Stomach (tissue), 9 donors: ENCODE data around the gene DOK6. TPM values are rescaled to one million over a fixed set of nuclear protein-coding genes. Genes with fewer than 3 reads are reported as not detected.
"Not testable (repeated sequence)": the region's sequence is repeated elsewhere in the genome, so short reads cannot be mapped to it uniquely, and the experiment has no call there.

Source experiments
- DNase-seq, 2 donors: peaks; one replicate each; pipeline versions ENCODE4 v3.0.0 to v3.0.0-alpha.2; 2013 to 2019
- H3K27ac ChIP-seq, 5 donors: fragments of 200-600 bp in 4 of 5; sonication (generic) in 4 of 5; one replicate each; pipeline ENCODE4 v1.5.1; 2013 to 2019; ENCODE audit warnings: mild to moderate bottlenecking in 1 of 5, moderate library complexity in 1 of 5
- H3K27me3 ChIP-seq, 3 donors: fragments of 200-600 bp; sonication (generic); one replicate each; pipeline ENCODE4 v1.5.1; 2017 to 2019; ENCODE audit warnings: mixed run types in 1 of 3
- H3K36me3 ChIP-seq, 4 donors: fragments of 200-600 bp; sonication (generic); 1 replicate in 3 of 4; 2 replicates in 1 of 4; pipeline ENCODE4 v1.5.1; 2016 to 2019
- H3K4me1 ChIP-seq, 4 donors: fragments of 200-600 bp; sonication (generic); one replicate each; pipeline ENCODE4 v1.5.1; 2016 to 2019
- H3K4me3 ChIP-seq, 4 donors: fragments of 200-600 bp; sonication (generic) in 3 of 4; one replicate each; pipeline ENCODE4 v1.5.1; 2016 to 2019; ENCODE audit warnings: mild to moderate bottlenecking in 1 of 4
- H3K9me3 ChIP-seq, 4 donors: fragments of 200-600 bp; sonication (generic); one replicate each; pipeline ENCODE4 v1.5.1; 2016 to 2019
- EP300 ChIP-seq: sonication (generic); formaldehyde crosslinking; IDR thresholded peaks from one replicate; pipeline ENCODE4 v1.6.1; 2017; ENCODE audit warnings: antibody characterized with exemption
- POLR2A ChIP-seq, 4 donors: fragments of 450-650 bp; IDR thresholded peaks; one replicate each; pipeline ENCODE4 v1.6.1; 2016; ENCODE audit warnings: antibody characterized with exemption in 4 of 4, control low read depth in 2 of 4, mild to moderate bottlenecking in 1 of 4, moderate library complexity in 1 of 4
- POLR2AphosphoS5 ChIP-seq, 3 donors: sonication (generic); formaldehyde crosslinking; IDR thresholded peaks; one replicate each; pipeline ENCODE4 v1.6.1; 2016; ENCODE audit warnings: antibody characterized with exemption in 3 of 3
- WGBS, 5 donors: extraction: QIAGEN DNeasy Blood & Tissue Kit in 3 of 5; methylation state at CpG; one replicate each; pipeline versions ENCODE4 v1.1.5 to v1.1.7; 2013 to 2018; 5-methylcytosine and 5-hydroxymethylcytosine counted together
- intact Hi-C: fragments of 100-400 bp; cut with DNase I; formaldehyde crosslinking; loops from one replicate; pipeline ENCODE4 v1.15.1; 2023; ENCODE audit warnings: low total_unique reads
- polyA plus RNA-seq, 3 donors: library from polyadenylated mRNA; stranded (reverse); fragments of 200-250 nt; gene quantifications; one replicate each; pipeline ENCODE4 v1.2.3, GENCODE V29; 2013
- total RNA-seq, 5 donors: library from RNA; depleted of rRNA; stranded (reverse); fragments of >200 nt; gene quantifications; one replicate each; pipeline versions ENCODE4 v1.1.0 to v1.2.3, GENCODE V29; 2014 to 2016
- TF ChIP-seq, protein P1 (sequence below), 7 experiments: fragments of 450-650 bp in 4 of 7; fragments of 200-600 bp in 3 of 7; sonication (generic) in 3 of 7; IDR thresholded peaks; one replicate each; pipeline ENCODE4 v1.5.1; 2016 to 2019; ENCODE audit warnings: antibody characterized with exemption in 7 of 7, control low read depth in 2 of 7, mild to moderate bottlenecking in 1 of 7
- donor health status: healthy with polysubstance abuse.
- donor health status: Bipolar disorder and iron deficiency.
- donor health status: healthy.

Gene DOK6
- total and polyA plus RNA-seq, 8 donors: 0.18 to 10.1 (median 1.7) TPM; not detected in 1

DNA sequence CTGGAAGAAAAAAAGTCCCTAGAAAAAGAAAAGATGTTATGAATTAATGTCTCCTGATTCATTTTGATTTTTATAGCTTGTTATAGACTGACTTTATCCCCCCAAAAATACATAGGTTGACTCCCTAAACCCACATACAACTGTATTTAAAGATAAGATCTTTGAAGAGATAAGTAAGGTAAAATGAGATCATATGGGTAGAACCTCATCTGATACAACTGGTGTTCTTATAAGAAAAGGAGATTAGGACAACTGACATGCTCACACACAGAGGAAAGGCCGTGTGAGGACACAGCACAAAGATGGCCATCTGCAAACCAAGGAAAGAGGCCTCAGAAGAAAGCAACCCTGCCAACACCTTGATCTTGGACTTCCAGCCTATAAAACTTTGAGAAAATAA is 429.5 kb downstream of the DOK6 start:
- H3K4me3 ChIP-seq: no peak overlapping the region

DNA sequence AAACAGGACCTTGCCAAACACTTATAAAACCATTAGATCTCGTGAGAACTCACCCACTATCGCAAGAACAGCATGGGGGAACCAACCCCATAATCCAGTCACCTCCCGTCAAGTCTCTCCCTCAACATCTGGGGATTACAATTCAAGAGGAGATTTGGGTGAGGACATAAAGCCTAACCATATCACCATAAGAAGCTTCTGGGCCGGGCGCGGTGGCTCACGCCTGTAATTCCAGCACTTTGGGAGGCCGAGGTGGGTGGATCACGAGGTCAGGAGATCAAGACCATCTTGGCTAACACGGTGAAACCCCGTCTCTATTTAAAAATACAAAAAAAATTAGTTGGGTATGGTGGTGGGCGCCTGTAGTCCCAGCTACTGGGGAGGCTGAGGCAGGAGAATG is 434.3 kb downstream of the DOK6 start:
- H3K27ac ChIP-seq, H3K4me3 ChIP-seq, H3K4me1 ChIP-seq, H3K27me3 ChIP-seq, DNase-seq, intact Hi-C loops, H3K36me3 ChIP-seq, H3K9me3 ChIP-seq: not testable (repeated sequence)
- 89 to 95% (median 92%) methylated on average over 12 of the region's 12 CpGs for WGBS, 5 donors

More for the DNA sequence above, 429.5 kb downstream of the DOK6 start:
- DNase-seq: no peak
- H3K9me3 ChIP-seq: no peaks in the 10 kb centered on the region
- H3K36me3 ChIP-seq: no peaks in the 10 kb centered on the region
- 76 to 94% (median 83%) methylated on average over 1 of the region's 1 CpG for WGBS, 5 donors
- no peaks in the 10 kb centered on the region for H3K4me1 ChIP-seq
- no peak overlapping the region for H3K27ac ChIP-seq
- TF ChIP-seq POLR2AphosphoS5 (IDR thresholded peaks at IDR 0.05): no peak
- no peak for TF ChIP-seq EP300
- no peak for TF ChIP-seq POLR2A (IDR thresholded peaks at IDR 0.05)
- TF ChIP-seq, protein P1, sequence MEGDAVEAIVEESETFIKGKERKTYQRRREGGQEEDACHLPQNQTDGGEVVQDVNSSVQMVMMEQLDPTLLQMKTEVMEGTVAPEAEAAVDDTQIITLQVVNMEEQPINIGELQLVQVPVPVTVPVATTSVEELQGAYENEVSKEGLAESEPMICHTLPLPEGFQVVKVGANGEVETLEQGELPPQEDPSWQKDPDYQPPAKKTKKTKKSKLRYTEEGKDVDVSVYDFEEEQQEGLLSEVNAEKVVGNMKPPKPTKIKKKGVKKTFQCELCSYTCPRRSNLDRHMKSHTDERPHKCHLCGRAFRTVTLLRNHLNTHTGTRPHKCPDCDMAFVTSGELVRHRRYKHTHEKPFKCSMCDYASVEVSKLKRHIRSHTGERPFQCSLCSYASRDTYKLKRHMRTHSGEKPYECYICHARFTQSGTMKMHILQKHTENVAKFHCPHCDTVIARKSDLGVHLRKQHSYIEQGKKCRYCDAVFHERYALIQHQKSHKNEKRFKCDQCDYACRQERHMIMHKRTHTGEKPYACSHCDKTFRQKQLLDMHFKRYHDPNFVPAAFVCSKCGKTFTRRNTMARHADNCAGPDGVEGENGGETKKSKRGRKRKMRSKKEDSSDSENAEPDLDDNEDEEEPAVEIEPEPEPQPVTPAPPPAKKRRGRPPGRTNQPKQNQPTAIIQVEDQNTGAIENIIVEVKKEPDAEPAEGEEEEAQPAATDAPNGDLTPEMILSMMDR (IDR thresholded peaks at IDR 0.05): no peak
- no peaks in the 10 kb centered on the region for H3K27me3 ChIP-seq
- intact Hi-C loops: no loop called here

DNA sequence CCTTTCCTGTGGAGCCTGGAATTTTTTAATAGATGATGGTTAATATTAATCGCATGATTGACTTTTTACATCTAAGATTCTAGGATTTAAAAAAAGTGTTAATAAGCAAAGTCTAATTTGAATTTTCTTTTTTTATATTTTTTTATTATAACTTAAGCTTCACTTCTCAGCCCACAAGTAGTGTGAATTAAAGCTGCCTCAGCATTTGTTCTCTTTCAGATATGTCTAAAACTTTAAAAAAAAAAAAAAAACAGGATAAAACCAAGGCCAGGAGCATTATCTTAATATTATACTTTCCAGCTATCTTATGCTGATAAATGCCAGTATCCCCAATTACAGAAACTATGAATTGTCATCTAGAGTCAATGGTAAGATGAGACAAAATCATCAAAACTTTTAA is 437.3 kb downstream of the DOK6 start:
- 95 to 98% (median 97%) methylated on average over 1 of the region's 1 CpG for WGBS, 5 donors
- intact Hi-C loops: no loop called here
- Histone ChIP-seq H3K36me3 (no peaks in the 10 kb centered on the region), H3K27ac (no peak overlapping the region), H3K9me3 (no peaks in the 10 kb centered on the region), H3K4me1 (no peaks in the 10 kb centered on the region), H3K4me3 (no peak overlapping the region), H3K27me3 (no peaks in the 10 kb centered on the region)
- TF ChIP-seq EP300: no peak
- no peak for TF ChIP-seq POLR2A (IDR thresholded peaks at IDR 0.05)
- TF ChIP-seq, protein P1 (IDR thresholded peaks at IDR 0.05): no peak
- no peak for TF ChIP-seq POLR2AphosphoS5 (IDR thresholded peaks at IDR 0.05)
- no peak for DNase-seq

DNA sequence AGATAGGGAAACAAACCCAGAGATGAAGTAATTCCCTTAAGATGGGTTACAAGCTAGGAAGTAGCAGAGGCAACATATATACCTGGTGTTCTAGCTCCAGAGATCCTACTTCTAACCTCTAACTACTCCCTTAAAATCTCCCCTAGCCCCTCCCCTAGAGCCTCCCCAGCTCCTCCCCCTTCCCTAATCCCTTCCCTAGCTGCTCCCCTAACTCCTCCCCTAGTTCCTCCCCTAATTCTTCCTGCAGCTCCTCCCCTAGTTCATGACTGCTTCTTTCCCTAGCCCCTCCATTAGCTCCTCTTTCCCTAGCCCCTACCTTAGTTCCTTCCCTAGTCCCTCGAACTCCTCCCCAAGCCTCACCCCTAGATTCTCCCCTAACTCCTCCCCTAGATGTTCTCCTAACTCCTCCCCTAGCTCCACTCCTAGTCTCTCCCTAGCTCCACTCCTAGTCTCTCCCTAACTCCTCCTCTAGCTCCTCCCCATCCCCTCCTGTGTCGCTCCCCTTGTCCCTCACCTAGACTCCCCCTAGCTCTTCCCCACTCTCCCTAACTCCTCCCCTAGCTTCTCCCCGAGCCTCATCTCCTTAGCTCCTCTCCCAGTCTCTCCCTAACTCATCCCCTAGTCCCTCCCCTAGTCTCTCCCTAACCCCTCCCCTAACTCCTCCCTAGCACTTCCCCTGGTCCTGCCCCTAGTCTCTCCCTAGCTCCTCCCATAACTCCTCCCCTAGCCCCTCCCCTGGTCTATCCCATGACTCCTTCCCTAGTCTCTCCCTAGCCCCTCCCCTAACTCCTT is 438.1 kb downstream of the DOK6 start:
- H3K4me3 ChIP-seq: no peak overlapping the region
- TF ChIP-seq EP300: no peak
- no peak for TF ChIP-seq POLR2AphosphoS5 (IDR thresholded peaks at IDR 0.05)
- TF ChIP-seq, protein P1 (IDR thresholded peaks at IDR 0.05): no peak
- TF ChIP-seq POLR2A (IDR thresholded peaks at IDR 0.05): no peak
- no peaks in the 10 kb centered on the region for H3K9me3 ChIP-seq
- H3K4me1 ChIP-seq: no peaks in the 10 kb centered on the region
- H3K36me3 ChIP-seq: no peaks in the 10 kb centered on the region
- H3K27ac ChIP-seq: no peak overlapping the region
- intact Hi-C loops: no loop called here
- DNase-seq: no peak
- no peaks in the 10 kb centered on the region for H3K27me3 ChIP-seq
- 75 to 85% (median 84%) methylated on average over 3 of the region's 3 CpGs for WGBS, 5 donors

DNA sequence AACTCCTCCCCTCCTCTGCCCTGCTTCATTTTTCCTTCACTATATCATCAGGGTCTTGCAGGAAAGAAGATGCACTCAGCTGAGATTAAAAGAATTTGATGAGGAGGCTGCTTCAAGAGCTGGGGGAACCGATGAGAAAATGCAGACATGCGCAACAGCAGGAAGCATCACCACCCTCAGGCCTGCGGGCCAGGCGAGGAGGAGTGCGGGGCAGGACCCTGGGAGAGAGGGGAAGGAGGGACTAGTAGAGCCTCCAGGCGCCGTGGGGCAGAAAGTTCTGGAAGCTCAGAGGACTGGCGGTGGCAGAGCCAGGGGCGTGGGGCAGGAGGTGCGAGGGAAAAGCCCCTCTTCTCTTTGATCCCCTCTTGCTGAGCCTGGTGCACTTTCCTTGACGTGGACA is 438.8 kb downstream of the DOK6 start:
- no peak for DNase-seq
- intact Hi-C loops: no loop called here

More for the DNA sequence above, 438.8 kb downstream of the DOK6 start:
- H3K27me3 ChIP-seq: no peaks in the 10 kb centered on the region
- no peak overlapping the region for H3K4me3 ChIP-seq
- H3K4me1 ChIP-seq: no peaks in the 10 kb centered on the region
- WGBS, 5 donors: 92 to 99% (median 93%) methylated on average over 11 of the region's 11 CpGs
- H3K9me3 ChIP-seq: no peaks in the 10 kb centered on the region
- H3K36me3 ChIP-seq: no peaks in the 10 kb centered on the region
- H3K27ac ChIP-seq: no peak overlapping the region
- TF ChIP-seq POLR2A (IDR thresholded peaks at IDR 0.05): no peak
- TF ChIP-seq, protein P1 (IDR thresholded peaks at IDR 0.05): no peak
- TF ChIP-seq EP300: no peak
